ENCODE measurements around the gene CCDC85B. TPM values are rescaled to one million over a fixed set of nuclear protein-coding genes. Genes with fewer than 3 reads are reported as not detected.
A peak's percentile ranks its signal among the peaks of the same experiment; 100 is the strongest.

Gene CCDC85B
- total and polyA plus RNA-seq, 2 of the 13 experiments (the other 11 are each of a cell fraction or from before 2014, with no cell fraction given) = 8.2 to 19.5 TPM

DNA sequence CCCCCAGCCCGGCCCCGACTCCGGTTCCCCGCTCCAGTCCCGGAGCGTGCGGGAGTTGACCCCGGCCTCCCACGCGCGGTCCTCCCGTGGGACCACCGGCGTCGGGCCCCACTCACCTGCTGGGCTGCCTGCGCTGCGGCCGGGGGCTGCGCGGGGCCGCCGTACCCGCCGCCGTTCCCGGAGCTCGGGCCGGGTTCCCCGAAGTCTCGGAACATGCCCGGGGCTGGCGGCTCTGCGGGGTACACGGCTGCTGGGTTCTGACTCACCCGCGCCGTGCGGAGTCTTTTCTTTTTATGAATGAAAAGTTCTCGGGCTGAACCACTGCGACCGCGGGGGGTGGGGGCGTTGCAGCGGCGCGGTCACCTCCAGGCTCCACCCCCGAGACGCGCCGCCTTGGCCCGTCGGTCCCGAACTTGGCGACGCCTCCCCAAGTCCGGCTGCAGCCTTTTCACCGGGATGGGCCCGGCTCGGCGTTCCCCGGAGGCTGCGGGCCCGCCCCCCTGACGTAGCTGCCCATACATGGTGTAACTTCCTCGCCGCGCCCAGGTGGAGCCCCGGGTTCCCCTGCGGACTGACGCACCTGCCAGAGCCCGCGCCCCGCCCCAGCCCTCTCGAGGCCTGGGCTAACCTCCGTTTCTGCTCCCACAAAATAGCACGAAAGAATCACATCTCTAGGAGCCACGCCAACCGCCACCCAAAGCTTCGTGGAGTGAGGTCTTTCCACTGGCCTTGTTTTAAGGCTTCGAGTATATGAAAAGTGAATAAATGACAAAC is 9.8 kb downstream of the CCDC85B start, which contains the start of gene FOSL1 (continued):
- peak; percentile 51; the same call in 1 of the 2 replicates for TF ChIP-seq ZNF788 (CRISPR knock-in tag; IDR thresholded peaks at IDR 0.05; ENCODE audit: borderline replicate concordance)
- no peak for TF ChIP-seq GABPA (IDR thresholded peaks at IDR 0.05; ENCODE audit: low read depth, low read length)
- TF ChIP-seq GABPA (CRISPR knock-in tag; IDR thresholded peaks at IDR 0.05; ENCODE audit: low read depth) = peak; percentile 40; the same call in 1 of the 2 replicates
- peak; percentile 99 for TF ChIP-seq SRF (IDR thresholded peaks at IDR 0.05; ENCODE audit: low read depth, low read length)
- TF ChIP-seq ZBTB20 (CRISPR knock-in tag; IDR thresholded peaks at IDR 0.05; ENCODE audit: borderline replicate concordance, low read depth) = no peak
- TF ChIP-seq ZNF839 (CRISPR knock-in tag; IDR thresholded peaks at IDR 0.05; ENCODE audit: borderline replicate concordance) = no peak
- TF ChIP-seq XRCC5 (optimal IDR thresholded peaks at IDR 0.05; ENCODE audit: low read length) = peak; percentile 64
- peak; percentile 51; the same call in 1 of the 2 replicates for TF ChIP-seq POLR2AphosphoS2 (IDR thresholded peaks at IDR 0.05; ENCODE audit: low read depth, low read length)
- no peak for TF ChIP-seq ZFP36 (IDR thresholded peaks at IDR 0.05; ENCODE audit: borderline replicate concordance, low read depth, low read length, partially characterized antibody)
- TF ChIP-seq PITX1 (CRISPR knock-in tag; IDR thresholded peaks at IDR 0.05) = no peak
- peak; percentile 23; the same call in 1 of the 2 replicates for TF ChIP-seq FOXK2 (IDR thresholded peaks at IDR 0.05)
- TF ChIP-seq RBFOX2 (IDR thresholded peaks at IDR 0.05; ENCODE audit: low read depth, low read length) = peak; percentile 87
- TF ChIP-seq, protein P1, sequence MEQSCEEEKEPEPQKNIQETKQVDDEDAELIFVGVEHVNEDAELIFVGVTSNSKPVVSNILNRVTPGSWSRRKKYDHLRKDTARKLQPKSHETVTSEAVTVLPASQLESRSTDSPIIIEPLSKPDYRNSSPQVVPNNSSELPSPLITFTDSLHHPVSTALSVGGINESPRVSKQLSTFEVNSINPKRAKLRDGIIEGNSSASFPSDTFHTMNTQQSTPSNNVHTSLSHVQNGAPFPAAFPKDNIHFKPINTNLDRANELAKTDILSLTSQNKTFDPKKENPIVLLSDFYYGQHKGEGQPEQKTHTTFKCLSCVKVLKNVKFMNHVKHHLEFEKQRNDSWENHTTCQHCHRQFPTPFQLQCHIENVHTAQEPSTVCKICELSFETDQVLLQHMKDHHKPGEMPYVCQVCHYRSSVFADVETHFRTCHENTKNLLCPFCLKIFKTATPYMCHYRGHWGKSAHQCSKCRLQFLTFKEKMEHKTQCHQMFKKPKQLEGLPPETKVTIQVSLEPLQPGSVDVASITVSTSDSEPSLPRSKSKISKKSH (CRISPR knock-in tag; IDR thresholded peaks at IDR 0.05; ENCODE audit: borderline replicate concordance) = peak; percentile 21; the same call in 1 of the 2 replicates
- TF ChIP-seq, protein P2, sequence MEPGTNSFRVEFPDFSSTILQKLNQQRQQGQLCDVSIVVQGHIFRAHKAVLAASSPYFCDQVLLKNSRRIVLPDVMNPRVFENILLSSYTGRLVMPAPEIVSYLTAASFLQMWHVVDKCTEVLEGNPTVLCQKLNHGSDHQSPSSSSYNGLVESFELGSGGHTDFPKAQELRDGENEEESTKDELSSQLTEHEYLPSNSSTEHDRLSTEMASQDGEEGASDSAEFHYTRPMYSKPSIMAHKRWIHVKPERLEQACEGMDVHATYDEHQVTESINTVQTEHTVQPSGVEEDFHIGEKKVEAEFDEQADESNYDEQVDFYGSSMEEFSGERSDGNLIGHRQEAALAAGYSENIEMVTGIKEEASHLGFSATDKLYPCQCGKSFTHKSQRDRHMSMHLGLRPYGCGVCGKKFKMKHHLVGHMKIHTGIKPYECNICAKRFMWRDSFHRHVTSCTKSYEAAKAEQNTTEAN (CRISPR knock-in tag; conservative IDR thresholded peaks at IDR 0.05) = no peak; the same call in 1 of the 2 replicates
- TF ChIP-seq NRL (CRISPR knock-in tag; IDR thresholded peaks at IDR 0.05; ENCODE audit: borderline replicate concordance) = no peak
- TF ChIP-seq, protein P3, sequence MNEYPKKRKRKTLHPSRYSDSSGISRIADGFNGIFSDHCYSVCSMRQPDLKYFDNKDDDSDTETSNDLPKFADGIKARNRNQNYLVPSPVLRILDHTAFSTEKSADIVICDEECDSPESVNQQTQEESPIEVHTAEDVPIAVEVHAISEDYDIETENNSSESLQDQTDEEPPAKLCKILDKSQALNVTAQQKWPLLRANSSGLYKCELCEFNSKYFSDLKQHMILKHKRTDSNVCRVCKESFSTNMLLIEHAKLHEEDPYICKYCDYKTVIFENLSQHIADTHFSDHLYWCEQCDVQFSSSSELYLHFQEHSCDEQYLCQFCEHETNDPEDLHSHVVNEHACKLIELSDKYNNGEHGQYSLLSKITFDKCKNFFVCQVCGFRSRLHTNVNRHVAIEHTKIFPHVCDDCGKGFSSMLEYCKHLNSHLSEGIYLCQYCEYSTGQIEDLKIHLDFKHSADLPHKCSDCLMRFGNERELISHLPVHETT (CRISPR knock-in tag; conservative IDR thresholded peaks at IDR 0.05) = peak; percentile 49; the same call in 1 of the 2 replicates
- peak; percentile 67 for TF ChIP-seq TEAD3 (CRISPR knock-in tag; optimal IDR thresholded peaks at IDR 0.05; ENCODE audit: borderline replicate concordance)
- no peak for TF ChIP-seq NR2C2 (CRISPR knock-in tag; IDR thresholded peaks at IDR 0.05; ENCODE audit: borderline replicate concordance)
- TF ChIP-seq MYNN (CRISPR knock-in tag; IDR thresholded peaks at IDR 0.05; ENCODE audit: low read depth) = no peak
- no peak for TF ChIP-seq ARNTL (CRISPR knock-in tag; IDR thresholded peaks at IDR 0.05)
- TF ChIP-seq SALL1 (CRISPR knock-in tag; IDR thresholded peaks at IDR 0.05) = peak; percentile 47; the same call in 1 of the 2 replicates
- TF ChIP-seq TEAD2 (CRISPR knock-in tag; IDR thresholded peaks at IDR 0.05) = no peak
- 0 out of 2 replicates have a peak, but pooled peaks have one; percentile 61 for TF ChIP-seq SMAD3 (CRISPR knock-in tag; IDR thresholded peaks at IDR 0.05)
- TF ChIP-seq ZSCAN22 (CRISPR knock-in tag; IDR thresholded peaks at IDR 0.05) = no peak
- peak; percentile 83 for TF ChIP-seq ARNT2 (CRISPR knock-in tag; IDR thresholded peaks at IDR 0.05; ENCODE audit: low read depth)
- TF ChIP-seq HNRNPUL1 (IDR thresholded peaks at IDR 0.05; ENCODE audit: low read depth, low read length) = 0 out of 2 replicates have a peak, but pooled peaks have one; percentile 53

Data from HepG2 (cell line).